Keratinocyte (primary cell): ENCODE results near the gene IL21R.

ENCODE experiments used
- EZH2 ChIP-seq: IDR thresholded peaks from one replicate; pipeline ENCODE4 v1.6.1; 2012; ENCODE audit warnings: inconsistent platforms, mild to moderate bottlenecking, low read length, moderate library complexity
- TF ChIP-seq, protein P1 (sequence below), 3 experiments: IDR thresholded peaks in 1 of 3; conservative IDR thresholded peaks in 1 of 3; optimal IDR thresholded peaks in 1 of 3; 2 replicates in 2 of 3; 3 replicates in 1 of 3; pipeline versions ENCODE3 to v1.5.1; 2011; ENCODE audit warnings: low read length in 3 of 3, mild to moderate bottlenecking in 3 of 3, moderate library complexity in 2 of 3, control low read depth in 1 of 3, inconsistent platforms in 1 of 3; ENCODE audit not compliant: insufficient read depth in 2 of 3; ENCODE audit errors: extremely low read depth in 1 of 3

DNA sequence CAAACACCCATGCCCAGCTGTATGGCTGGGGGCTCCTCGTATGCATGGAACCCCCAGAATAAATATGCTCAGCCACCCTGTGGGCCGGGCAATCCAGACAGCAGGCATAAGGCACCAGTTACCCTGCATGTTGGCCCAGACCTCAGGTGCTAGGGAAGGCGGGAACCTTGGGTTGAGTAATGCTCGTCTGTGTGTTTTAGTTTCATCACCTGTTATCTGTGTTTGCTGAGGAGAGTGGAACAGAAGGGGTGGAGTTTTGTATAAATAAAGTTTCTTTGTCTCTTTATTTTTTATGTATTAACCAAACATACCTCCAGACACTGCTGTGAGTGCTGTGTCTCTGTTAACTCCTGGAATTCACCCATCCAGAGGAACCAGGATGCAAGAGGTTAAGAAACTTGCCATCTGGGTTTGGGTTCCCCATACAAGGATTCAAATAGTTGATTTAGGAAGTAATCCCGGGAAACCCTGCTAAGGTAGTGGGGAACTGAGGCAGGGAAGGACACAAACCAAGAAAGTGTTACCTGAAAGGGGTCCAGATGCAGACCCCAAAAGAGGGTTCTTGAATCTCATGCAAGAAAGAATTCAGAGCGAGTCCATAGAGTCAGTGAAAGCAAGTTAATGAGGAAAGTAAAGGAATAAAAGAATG, 37.4 kb upstream of the IL21R start:
- no peak for TF ChIP-seq EZH2
- TF ChIP-seq, protein P1, sequence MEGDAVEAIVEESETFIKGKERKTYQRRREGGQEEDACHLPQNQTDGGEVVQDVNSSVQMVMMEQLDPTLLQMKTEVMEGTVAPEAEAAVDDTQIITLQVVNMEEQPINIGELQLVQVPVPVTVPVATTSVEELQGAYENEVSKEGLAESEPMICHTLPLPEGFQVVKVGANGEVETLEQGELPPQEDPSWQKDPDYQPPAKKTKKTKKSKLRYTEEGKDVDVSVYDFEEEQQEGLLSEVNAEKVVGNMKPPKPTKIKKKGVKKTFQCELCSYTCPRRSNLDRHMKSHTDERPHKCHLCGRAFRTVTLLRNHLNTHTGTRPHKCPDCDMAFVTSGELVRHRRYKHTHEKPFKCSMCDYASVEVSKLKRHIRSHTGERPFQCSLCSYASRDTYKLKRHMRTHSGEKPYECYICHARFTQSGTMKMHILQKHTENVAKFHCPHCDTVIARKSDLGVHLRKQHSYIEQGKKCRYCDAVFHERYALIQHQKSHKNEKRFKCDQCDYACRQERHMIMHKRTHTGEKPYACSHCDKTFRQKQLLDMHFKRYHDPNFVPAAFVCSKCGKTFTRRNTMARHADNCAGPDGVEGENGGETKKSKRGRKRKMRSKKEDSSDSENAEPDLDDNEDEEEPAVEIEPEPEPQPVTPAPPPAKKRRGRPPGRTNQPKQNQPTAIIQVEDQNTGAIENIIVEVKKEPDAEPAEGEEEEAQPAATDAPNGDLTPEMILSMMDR (optimal IDR thresholded peaks at IDR 0.05 in 1 of 3, IDR thresholded peaks at IDR 0.05 in 1 of 3, conservative IDR thresholded peaks at IDR 0.05 in 1 of 3; ENCODE audit: extremely low read depth in 1 of 3, insufficient read depth in 2 of 3, low read length in 3 of 3), result no peak
